ENCODE results near the gene SLC66A1. TPM values are rescaled to one million over a fixed set of nuclear protein-coding genes. Genes with fewer than 3 reads are reported as not detected.

SLC66A1 gene
- total RNA-seq, 1 experiment from 2014 or later, result 33.4 TPM

DNA sequence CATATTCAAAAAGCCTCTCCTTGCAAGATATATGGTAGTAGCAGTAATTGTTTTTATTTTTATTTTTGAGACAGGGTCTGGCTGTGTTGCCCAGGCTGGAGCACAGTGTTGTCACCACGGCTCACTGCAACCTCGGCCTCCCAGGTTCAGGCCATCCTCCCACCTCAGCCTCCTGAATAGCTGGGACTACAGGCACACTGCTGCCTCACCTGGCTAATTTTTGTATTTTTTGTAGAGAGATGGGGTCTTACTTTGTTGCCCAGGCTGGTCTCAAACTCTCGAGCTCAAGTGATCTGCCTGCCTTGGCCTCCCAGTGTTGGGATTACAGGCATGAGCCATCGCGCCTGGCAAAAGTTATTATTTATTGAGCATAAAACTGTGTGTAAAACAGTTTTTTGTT is 38.4 kb downstream of the SLC66A1 start:
- H3K36me3 ChIP-seq, result peaks cover 5% of the 10 kb centered on the region
- DNase-seq, result no peak

DNA sequence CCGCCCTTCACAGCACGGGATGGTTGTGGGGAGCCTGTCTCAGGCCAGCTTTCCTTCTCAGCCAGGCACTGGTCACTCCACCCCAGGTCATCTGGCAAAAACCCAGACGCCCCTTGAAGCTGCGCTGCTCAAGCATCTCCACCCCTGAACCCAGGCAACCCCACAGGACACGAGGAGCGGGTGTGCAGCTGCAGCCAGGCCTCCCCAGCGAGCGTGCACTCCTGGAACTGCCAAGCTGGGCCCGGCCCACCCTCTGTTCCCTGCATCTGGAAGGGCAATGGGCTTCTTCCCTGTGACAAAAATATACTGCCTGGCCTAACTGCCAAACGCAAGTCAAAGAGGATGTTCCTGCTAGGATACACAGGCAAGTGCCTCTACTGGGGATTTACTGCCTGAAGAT is 39.7 kb downstream of the SLC66A1 start:
- Histone ChIP-seq H3K36me3 (peaks cover 9% of the 10 kb centered on the region), H3K4me1 (no peaks in the 10 kb centered on the region), H3K9me3 (replicated peaks) (no peaks in the 10 kb centered on the region), H3K4me3 (no peak overlapping the region), H3K27me3 (no peaks in the 10 kb centered on the region), H3K27ac (no peak overlapping the region)
- DNase-seq, result no peak

More for the DNA sequence above, 38.4 kb downstream of the SLC66A1 start:
- Histone ChIP-seq H3K4me3 (no peak overlapping the region), H3K27me3 (no peaks in the 10 kb centered on the region), H3K4me1 (no peaks in the 10 kb centered on the region), H3K9me3 (replicated peaks) (no peaks in the 10 kb centered on the region), H3K27ac (no peak overlapping the region)

DNA sequence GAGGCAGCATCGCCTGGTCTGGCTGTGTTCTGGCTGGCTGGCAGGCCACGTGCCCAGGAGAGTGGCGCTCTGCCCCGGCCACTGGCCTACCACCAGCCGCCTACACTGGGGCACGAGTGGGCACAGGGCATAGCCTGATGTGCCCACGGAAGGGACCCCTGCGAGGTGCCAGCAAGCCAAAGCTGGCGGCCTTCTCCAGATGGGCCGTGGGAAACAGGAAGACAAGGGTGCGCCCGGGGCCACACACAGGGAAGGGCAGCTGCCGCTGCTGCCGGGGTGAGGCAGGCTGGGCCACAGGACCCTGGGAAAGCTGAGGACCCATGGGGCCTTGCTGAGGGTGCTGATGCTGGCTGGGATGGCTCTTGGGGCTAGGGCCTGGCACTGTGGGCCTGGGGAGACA is 40.7 kb downstream of the SLC66A1 start:
- H3K9me3 ChIP-seq (replicated peaks), result no peaks in the 10 kb centered on the region
- no peak overlapping the region for H3K4me3 ChIP-seq
- no peaks in the 10 kb centered on the region for H3K27me3 ChIP-seq
- no peaks in the 10 kb centered on the region for H3K4me1 ChIP-seq
- no peak for DNase-seq
- peaks cover 9% of the 10 kb centered on the region for H3K36me3 ChIP-seq
- H3K27ac ChIP-seq, result no peak overlapping the region

DNA sequence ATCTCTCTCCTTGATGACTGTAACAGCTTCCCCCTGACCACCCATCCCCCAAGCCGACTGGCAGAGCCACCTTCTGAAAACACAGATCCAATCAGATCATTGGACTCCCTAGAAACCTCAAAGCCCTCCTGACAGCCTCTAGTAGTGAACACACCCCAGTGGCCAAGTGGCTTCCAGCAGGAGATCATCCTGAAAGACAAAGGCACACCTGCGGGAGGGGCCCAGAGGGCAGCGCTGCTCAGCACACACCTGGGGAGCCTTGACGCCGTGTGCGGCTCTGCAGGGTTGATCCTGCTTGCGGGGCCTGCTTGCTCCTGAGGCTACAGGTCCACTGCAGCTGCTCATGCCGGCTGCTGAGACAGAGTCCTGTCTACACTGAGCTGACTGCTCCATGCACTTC is 41.5 kb downstream of the SLC66A1 start:
- H3K36me3 ChIP-seq, result peaks cover 9% of the 10 kb centered on the region
- no peaks in the 10 kb centered on the region for H3K27me3 ChIP-seq
- H3K27ac ChIP-seq, result no peak overlapping the region
- H3K4me1 ChIP-seq, result no peaks in the 10 kb centered on the region
- no peak overlapping the region for H3K4me3 ChIP-seq
- no peaks in the 10 kb centered on the region for H3K9me3 ChIP-seq (replicated peaks)
- no peak for DNase-seq

DNA sequence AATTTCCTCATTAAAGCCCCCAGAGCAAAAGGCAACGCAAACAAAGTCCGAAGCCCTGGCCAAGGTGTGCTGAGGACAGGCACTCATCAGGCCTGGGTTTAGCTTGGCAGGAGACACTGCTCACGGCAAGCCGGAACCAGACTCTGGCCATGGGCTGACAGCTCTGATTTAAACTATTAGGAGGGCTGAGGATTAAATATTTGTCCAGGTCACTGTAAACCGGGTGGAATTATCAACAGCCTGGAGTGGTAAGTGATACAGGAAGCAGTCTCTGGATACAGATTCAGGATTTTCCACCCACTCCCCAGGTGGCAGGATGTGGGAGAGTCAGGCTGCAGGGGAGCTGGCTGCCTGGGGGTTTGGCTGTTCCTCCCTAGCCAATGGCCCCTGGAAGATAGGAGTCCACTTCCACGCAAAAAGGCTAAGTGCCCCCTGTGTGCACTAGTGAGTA is 42.4 kb downstream of the SLC66A1 start:
- DNase-seq, result no peak
- no peaks in the 10 kb centered on the region for H3K27me3 ChIP-seq
- peaks cover 9% of the 10 kb centered on the region for H3K36me3 ChIP-seq

DNA sequence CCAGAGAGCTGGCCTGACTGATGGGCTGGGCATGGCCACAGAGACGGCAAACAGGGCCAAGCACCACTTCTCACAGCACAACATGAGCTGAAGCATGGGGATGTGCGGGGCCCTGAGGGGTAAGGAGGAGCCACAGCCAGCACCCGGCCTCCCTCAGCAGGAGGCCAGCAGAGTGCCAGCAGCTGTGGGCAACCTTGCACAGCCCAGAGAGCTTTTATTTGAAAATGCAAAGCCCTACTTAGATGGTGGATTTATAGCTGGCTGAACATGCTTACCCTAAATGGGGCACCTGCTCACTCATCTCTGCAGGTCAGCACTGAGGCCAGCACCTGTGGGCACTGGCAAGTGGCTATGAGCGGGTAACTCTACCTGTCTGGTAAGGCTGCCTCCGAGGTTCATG is 44.1 kb downstream of the SLC66A1 start:
- no peak for DNase-seq
- no peaks in the 10 kb centered on the region for H3K4me1 ChIP-seq
- peaks cover 9% of the 10 kb centered on the region for H3K36me3 ChIP-seq
- H3K27ac ChIP-seq, result no peak overlapping the region
- no peak overlapping the region for H3K4me3 ChIP-seq
- no peaks in the 10 kb centered on the region for H3K9me3 ChIP-seq (replicated peaks)
- no peaks in the 10 kb centered on the region for H3K27me3 ChIP-seq

More for the DNA sequence above, 42.4 kb downstream of the SLC66A1 start:
- Histone ChIP-seq H3K4me3 (no peak overlapping the region), H3K4me1 (no peaks in the 10 kb centered on the region), H3K9me3 (replicated peaks) (no peaks in the 10 kb centered on the region), H3K27ac (no peak overlapping the region)

DNA sequence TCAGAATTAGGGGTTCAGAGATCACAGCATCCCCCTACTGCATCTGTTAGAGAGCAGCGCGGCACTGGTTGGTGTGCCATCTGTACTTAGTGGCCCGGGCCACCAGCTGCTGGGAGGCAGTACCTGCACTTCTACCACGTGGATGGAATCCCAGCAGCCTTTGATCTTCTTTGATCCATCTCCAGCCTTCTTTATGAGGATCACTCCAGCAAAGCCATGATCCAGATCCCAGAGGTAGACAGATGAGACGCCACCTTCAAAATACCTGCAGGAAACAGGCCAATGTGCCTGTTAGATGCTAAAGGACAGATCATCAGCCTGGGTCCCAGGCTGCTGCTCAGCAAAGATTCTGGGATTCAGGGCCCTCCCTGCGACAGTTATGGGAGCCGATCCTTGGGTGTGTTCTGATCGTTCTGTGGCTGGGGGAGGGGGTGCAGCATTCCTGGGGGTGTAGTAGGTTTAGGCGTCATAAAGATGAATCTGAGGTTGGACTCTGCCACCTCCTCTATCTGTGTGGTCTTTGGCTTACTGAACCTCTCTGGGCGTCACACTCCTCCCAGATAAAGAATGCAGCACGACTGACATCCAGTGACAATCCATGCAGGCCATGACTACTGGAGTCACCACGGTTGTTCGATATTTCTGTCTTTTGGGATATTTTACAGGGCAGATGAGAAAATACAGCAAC is 45.3 kb downstream of the SLC66A1 start:
- H3K36me3 ChIP-seq, result peaks cover 9% of the 10 kb centered on the region
- no peak for DNase-seq
- no peaks in the 10 kb centered on the region for H3K27me3 ChIP-seq
- no peak overlapping the region for H3K27ac ChIP-seq
- H3K9me3 ChIP-seq (replicated peaks), result no peaks in the 10 kb centered on the region
- H3K4me1 ChIP-seq, result no peaks in the 10 kb centered on the region
- no peak overlapping the region for H3K4me3 ChIP-seq

DNA sequence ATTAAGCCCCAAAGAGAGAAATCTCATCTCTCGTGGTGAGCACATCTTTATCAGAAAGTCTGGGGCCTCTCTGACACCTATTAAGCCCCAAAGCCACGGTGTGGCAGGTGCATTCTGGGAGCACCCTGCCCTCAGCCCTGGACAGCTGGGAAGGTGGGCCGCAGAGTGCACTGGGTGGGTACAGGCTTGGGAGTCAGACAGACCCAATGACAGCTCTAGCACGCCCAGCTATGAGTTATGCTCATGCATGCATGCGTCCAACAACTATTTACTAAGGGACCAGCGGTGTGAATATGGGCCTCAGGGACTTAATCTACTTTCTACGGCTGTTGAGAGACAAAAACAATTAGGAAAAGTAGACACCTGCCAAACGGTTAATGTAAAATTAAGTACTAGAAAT is 46.6 kb downstream of the SLC66A1 start:
- Histone ChIP-seq H3K27ac (no peak overlapping the region), H3K36me3 (peaks cover 9% of the 10 kb centered on the region), H3K9me3 (replicated peaks) (no peaks in the 10 kb centered on the region), H3K27me3 (no peaks in the 10 kb centered on the region), H3K4me1 (no peaks in the 10 kb centered on the region), H3K4me3 (no peak overlapping the region)
- DNase-seq, result no peak

DNA sequence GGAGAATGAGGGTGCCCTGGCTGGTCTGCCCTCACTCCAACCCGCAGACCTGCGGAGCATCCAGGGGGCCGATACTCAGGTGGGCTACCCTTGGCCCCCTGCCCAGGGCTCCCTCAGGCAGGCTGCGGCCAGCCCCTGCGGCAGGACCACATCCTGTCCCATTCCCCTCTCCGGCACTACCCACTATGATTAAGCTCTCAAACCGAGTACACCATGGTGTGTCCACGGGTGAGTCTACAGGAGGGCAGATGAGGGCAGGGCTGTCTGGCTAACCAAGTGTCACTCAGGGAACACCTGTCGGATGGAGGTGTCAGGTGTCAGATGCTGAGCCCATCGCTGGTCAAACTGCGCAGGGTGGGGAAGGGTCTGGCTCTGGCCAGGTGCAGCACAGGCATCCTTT is 47.2 kb downstream of the SLC66A1 start:
- no peaks in the 10 kb centered on the region for H3K9me3 ChIP-seq (replicated peaks)
- H3K4me3 ChIP-seq, result no peak overlapping the region
- no peak overlapping the region for H3K27ac ChIP-seq
- no peak for DNase-seq
- peaks cover 7% of the 10 kb centered on the region for H3K36me3 ChIP-seq
- H3K27me3 ChIP-seq, result no peaks in the 10 kb centered on the region
- H3K4me1 ChIP-seq, result no peaks in the 10 kb centered on the region

DNA sequence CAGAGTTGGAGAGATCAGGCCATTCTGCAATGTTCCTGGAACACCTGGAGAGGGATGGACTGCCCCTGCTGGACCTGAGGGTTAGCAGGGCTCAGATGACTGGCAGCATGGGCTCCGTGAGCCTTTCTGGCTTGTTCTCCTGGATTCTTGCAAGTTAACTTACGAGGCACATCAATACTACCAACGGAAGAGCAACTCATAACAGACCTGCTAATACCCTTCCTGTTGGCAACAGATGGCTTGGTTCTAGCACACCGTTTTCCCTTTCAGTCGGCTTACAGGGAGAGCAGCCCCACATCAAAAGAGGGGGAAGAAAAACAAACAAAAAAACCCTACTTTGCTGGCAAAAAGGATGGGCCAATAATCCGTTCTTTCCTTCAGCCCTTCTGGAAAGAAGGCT is 47.9 kb downstream of the SLC66A1 start:
- H3K4me3 ChIP-seq, result no peak overlapping the region
- peaks cover 8% of the 10 kb centered on the region for H3K36me3 ChIP-seq
- no peaks in the 10 kb centered on the region for H3K27me3 ChIP-seq
- H3K9me3 ChIP-seq (replicated peaks), result no peaks in the 10 kb centered on the region
- no peak overlapping the region for H3K27ac ChIP-seq
- no peaks in the 10 kb centered on the region for H3K4me1 ChIP-seq
- DNase-seq, result no peak

DNA sequence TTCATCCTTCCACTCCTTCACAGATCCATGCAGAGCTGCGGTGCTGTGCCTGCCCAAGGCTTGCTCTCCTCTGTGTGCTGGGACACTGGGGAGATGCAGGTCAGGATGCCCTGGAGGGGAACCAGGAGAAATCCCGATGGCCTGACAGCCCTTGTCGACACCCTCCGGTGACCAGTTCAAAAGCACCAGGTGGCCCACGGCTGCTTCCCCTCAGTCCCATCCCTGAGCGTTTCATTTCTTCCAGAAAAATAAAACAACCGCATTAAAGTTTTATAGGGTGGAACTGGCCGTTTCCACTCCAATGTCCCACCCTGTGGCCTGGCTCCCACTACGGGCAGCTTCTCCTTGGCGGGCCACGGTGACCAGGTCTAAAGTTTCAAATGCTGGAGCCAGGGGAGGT is 48.3 kb downstream of the SLC66A1 start:
- Histone ChIP-seq H3K4me3 (no peak overlapping the region), H3K36me3 (peaks cover 9% of the 10 kb centered on the region), H3K9me3 (replicated peaks) (no peaks in the 10 kb centered on the region), H3K27ac (no peak overlapping the region), H3K4me1 (no peaks in the 10 kb centered on the region), H3K27me3 (no peaks in the 10 kb centered on the region)
- no peak for DNase-seq

DNA sequence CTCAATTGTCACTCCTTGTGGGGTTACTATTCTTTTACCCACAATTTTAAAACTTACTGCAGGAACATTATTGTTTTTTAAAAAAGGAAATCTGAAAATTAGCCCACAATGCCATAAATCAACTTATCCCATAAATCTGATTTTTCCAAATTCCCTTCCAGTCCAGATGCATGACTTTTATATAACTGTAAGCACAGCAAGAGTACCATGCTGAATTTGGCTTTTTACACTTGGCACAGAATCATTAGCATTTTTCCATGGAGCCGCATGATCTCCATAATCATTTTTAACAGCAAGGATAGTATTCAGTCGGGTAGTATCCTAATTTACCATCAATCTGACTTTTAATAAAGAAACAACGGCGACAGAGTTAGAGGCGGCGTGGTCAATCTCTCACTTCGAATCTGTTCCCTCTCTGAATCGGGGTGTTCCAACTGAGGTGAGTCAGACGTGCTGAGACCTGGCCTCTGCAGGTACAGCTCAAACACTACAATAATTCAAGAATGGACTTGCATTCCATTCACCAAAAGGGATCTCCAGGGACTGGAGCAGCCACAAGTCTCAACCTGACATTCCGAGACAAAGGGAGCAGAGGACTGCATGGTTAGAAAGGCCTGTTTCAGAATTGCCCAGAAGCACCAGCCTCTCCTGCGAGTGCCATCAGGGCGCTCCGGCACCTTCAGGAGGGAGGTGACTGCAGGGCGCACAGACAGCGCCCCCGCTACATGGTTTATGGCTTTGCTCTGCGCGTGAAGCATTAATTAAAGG is 48.9 kb downstream of the SLC66A1 start:
- no peak overlapping the region for H3K4me3 ChIP-seq

DNA sequence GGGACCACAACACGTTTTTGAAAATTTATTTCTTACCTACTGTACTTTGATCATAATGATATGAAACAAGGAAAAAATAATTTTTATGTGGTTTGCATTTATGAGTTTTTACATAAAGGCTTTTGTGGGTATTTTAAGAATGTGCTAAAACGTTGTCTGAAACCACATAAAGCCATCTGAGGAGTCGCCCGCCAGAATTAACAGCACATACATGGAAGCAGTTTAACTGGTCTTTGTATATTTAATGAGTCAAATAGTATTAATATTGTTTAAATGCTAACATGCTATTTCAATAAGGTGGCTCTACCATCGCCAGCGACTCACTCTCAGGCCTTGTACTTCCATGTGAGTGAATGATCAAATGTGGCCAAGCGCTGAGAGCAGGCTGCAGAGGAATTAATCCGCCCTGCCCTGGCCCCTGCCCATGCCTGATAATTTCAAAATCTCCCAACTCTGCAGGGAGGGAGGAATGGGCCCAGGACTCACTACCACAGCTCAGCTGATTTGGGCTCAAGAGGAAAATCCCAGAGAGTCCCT is 49.6 kb downstream of the SLC66A1 start:
- no peak for DNase-seq
- no peak overlapping the region for H3K27ac ChIP-seq

More for the DNA sequence above, 48.9 kb downstream of the SLC66A1 start:
- H3K36me3 ChIP-seq, result peaks cover 3% of the 10 kb centered on the region; the same call in 1 of the 2 replicates
- H3K27me3 ChIP-seq, result no peaks in the 10 kb centered on the region
- DNase-seq, result no peak
- H3K27ac ChIP-seq, result no peak overlapping the region
- H3K9me3 ChIP-seq (replicated peaks), result no peaks in the 10 kb centered on the region
- no peaks in the 10 kb centered on the region for H3K4me1 ChIP-seq

DNA sequence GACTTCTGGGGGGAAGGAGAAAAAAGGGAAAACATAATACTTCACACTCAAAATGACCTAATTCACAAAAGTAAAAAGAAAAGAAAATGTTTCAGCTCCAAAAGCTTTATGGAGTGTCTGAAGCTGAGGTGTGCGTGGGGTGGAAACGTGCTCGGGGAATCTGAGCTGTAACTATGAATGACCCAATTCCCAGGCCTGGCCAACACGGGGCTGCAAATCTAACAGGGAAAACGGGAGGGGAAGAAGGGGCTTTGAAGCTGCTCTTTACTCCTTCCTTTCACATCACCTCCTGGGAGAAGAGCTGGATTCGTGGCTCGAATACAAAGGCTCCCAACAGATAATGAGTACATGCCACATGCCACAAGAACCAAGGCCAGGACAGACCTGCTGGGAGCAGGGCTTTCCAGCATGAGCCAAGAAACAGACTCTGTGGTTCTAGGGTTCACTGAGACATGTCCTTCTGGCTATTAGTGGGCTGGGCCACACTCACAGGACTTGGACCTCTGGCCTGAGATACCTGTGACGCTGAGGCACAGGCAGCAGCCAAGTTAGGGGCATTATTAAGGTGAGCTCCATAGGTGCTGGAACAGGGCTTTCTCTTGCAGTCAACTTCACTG is 51.5 kb downstream of the SLC66A1 start:
- no peaks in the 10 kb centered on the region for H3K9me3 ChIP-seq (replicated peaks)
- no peak for DNase-seq
- H3K27me3 ChIP-seq, result no peaks in the 10 kb centered on the region
- no peak overlapping the region for H3K4me3 ChIP-seq
- H3K4me1 ChIP-seq, result no peaks in the 10 kb centered on the region
- peaks cover 3% of the 10 kb centered on the region; the same call in 1 of the 2 replicates for H3K36me3 ChIP-seq
- H3K27ac ChIP-seq, result no peak overlapping the region

More for the DNA sequence above, 49.6 kb downstream of the SLC66A1 start:
- Histone ChIP-seq H3K4me3 (no peak overlapping the region), H3K36me3 (peaks cover 3% of the 10 kb centered on the region; the same call in 1 of the 2 replicates), H3K4me1 (no peaks in the 10 kb centered on the region), H3K9me3 (replicated peaks) (no peaks in the 10 kb centered on the region), H3K27me3 (no peaks in the 10 kb centered on the region)

DNA sequence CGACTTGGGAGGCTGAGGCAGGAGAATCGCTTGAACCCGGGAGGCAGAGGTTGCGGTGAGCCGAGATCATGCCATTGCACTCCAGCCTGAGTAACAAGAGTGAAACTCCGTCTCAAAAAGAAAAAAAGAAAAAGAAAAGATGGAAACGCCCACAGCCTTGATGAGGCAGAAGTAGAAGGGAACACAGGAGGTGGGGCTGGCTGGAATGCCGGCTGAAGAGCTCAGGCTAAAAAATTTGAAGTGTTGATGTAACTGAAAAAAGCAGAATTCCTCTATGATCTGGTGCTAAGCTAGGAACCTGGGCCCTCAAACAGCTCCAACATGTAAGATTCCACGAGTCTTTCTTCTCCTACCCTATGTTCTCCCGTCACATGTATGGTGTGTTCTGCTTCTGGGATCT is 53.6 kb downstream of the SLC66A1 start:
- no peaks in the 10 kb centered on the region for H3K9me3 ChIP-seq (replicated peaks)
- H3K4me3 ChIP-seq, result no peak overlapping the region
- H3K36me3 ChIP-seq, result peaks cover 3% of the 10 kb centered on the region; the same call in 1 of the 2 replicates
- no peak overlapping the region for H3K27ac ChIP-seq
- H3K4me1 ChIP-seq, result no peaks in the 10 kb centered on the region
- no peak for DNase-seq
- no peaks in the 10 kb centered on the region for H3K27me3 ChIP-seq

Measured in SJCRH30 (cell line).